ENCODE data around the gene SUCLG1.

- no peak for TF ChIP-seq POLR2A (IDR thresholded peaks at IDR 0.05; ENCODE audit: low read depth, low read length)
- TF ChIP-seq POLR2AphosphoS5 (IDR thresholded peaks at IDR 0.05; ENCODE audit: low read depth, low read length) = no peak
- TF ChIP-seq TAF1 (IDR thresholded peaks at IDR 0.05; ENCODE audit: low read depth, low read length) = no peak
Observed at GRCh38 chr2:84409531-84409930, 49.5 kb downstream of the SUCLG1 start.

Measured in GM12891 (cell line).